Measurements from ENCODE around the gene PPP1R1C.

Gene PPP1R1C

DNA sequence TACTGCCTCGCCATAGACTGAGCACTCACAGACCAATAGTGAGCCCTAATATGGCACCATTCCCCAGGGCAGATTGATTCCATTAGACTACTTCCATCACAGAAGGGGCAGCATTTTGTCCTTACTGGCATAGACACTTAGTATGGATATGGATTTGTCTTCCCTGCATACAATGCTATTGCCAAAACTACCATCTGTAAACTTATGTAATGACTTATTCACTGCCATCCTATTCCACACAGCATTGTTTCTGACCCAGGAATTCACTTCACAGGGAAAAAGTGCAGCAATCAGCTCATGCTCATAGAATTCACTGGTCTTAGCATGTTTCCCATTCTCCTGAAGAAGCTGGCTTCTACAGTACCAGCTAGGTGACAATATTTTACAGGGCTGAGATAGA is 179.0 kb downstream of the PPP1R1C start:
- no peak overlapping the region for H3K4me3 ChIP-seq
- no peak overlapping the region for H3K27ac ChIP-seq
- DNase-seq (ENCODE audit: low spot score), result no peak
- TF ChIP-seq, protein P1, sequence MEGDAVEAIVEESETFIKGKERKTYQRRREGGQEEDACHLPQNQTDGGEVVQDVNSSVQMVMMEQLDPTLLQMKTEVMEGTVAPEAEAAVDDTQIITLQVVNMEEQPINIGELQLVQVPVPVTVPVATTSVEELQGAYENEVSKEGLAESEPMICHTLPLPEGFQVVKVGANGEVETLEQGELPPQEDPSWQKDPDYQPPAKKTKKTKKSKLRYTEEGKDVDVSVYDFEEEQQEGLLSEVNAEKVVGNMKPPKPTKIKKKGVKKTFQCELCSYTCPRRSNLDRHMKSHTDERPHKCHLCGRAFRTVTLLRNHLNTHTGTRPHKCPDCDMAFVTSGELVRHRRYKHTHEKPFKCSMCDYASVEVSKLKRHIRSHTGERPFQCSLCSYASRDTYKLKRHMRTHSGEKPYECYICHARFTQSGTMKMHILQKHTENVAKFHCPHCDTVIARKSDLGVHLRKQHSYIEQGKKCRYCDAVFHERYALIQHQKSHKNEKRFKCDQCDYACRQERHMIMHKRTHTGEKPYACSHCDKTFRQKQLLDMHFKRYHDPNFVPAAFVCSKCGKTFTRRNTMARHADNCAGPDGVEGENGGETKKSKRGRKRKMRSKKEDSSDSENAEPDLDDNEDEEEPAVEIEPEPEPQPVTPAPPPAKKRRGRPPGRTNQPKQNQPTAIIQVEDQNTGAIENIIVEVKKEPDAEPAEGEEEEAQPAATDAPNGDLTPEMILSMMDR (IDR thresholded peaks at IDR 0.05), result no peak

DNA sequence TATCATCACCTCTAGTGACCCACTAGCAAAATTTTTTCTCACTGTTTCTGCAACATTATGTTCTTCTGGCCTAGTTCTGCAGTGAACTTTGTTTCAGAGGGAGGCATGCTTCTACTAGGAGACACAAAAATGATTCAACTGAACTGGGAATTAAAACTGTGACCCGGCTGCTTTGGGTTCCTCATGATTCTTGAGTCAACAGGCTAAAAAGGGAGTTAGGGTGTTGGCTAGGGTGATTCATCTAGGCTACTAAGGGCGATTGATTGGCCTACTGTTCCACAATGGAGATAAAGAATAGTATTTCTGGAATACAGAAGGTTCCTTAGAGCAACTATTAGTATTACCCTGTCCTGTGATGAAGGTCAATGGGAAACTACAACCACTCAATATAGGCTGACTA is 179.5 kb downstream of the PPP1R1C start:
- TF ChIP-seq, protein P1 (IDR thresholded peaks at IDR 0.05), result no peak
- Histone ChIP-seq H3K27ac (no peak overlapping the region), H3K4me3 (no peak overlapping the region)
- DNase-seq (ENCODE audit: low spot score), result no peak

DNA sequence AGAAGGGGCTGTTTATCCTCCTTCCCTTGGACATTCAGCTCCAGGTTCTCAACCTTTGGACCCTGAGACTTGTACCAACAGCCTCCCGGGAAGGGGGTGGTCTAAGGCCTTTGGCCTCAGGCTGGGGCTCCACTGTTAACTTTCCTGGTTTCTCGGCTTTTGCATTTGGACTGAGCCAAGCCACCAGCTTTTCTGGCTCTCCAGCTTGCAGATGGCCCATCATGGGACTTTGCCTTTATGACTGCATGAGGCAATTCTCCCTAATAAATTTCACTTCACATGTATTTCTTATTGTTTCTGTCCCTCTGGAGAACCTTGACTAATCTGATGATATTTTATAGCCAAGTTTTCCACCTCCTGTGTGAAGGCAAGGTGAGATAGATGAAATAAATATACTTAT is 180.8 kb downstream of the PPP1R1C start:
- Histone ChIP-seq H3K4me3 (no peak overlapping the region), H3K27ac (no peak overlapping the region)
- DNase-seq (ENCODE audit: low spot score), result no peak
- TF ChIP-seq, protein P1 (IDR thresholded peaks at IDR 0.05), result no peak

DNA sequence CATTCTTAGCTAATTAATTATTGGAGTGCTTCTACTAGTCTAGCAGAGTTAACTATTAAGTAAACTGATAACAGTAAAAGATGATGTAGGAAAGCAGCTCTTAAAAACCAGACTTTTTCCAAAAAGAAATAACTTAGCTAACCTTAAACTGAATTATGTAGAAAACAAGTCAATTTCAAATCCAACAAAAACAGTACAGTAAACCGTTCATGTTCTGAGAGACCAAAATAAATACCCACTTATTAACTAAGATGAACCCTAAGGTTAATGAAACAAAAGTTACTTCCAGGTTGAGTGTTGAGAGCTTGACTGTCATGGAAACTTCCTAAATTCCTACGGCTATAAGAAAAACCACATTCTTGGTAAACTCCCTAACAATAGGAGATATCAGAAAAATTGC is 181.2 kb downstream of the PPP1R1C start:
- Histone ChIP-seq H3K4me3 (no peak overlapping the region), H3K27ac (no peak overlapping the region)
- TF ChIP-seq, protein P1 (IDR thresholded peaks at IDR 0.05), result no peak
- no peak for DNase-seq (ENCODE audit: low spot score)

All from coronary artery (tissue), 2 donors.